NCI-H2171 treated with DMSO at 0.1 percent for 48 hours (cell line): Measurements from ENCODE around the gene CACFD1.
A peak's percentile ranks its signal among the peaks of the same experiment; 100 is the strongest.

Source experiments
- DNase-seq: peaks from one replicate; lab custom pipeline; 2025; lab: John Stamatoyannopoulos, UW

CACFD1 gene

GRCh38 chr9:133464638-133465037 lies 4.9 kb downstream of the CACFD1 start:
- peak; percentile 48 for DNase-seq

GRCh38 chr9:133465984-133466383 lies 6.2 kb downstream of the CACFD1 start:
- DNase-seq = no peak

- no peak for DNase-seq
Measured at GRCh38 chr9:133467101-133467500, 7.3 kb downstream of the CACFD1 start.

- no peak for DNase-seq
Measured at GRCh38 chr9:133468374-133468773, 8.6 kb downstream of the CACFD1 start.

- no peak for DNase-seq
Measured at GRCh38 chr9:133468777-133469421, 9.1 kb downstream of the CACFD1 start.

GRCh38 chr9:133470427-133470924 lies 10.7 kb downstream of the CACFD1 start:
- DNase-seq = no peak

GRCh38 chr9:133470988-133471387 lies 11.2 kb downstream of the CACFD1 start:
- no peak for DNase-seq

GRCh38 chr9:133471551-133472276 lies 11.9 kb downstream of the CACFD1 start:
- DNase-seq = no peak

GRCh38 chr9:133472277-133472645 lies 12.5 kb downstream of the CACFD1 start:
- no peak for DNase-seq

- no peak for DNase-seq
Measured at GRCh38 chr9:133472753-133473378, 13.1 kb downstream of the CACFD1 start.

- no peak for DNase-seq
Measured at GRCh38 chr9:133473743-133474142, 14.0 kb downstream of the CACFD1 start.

GRCh38 chr9:133474215-133474614 lies 14.4 kb downstream of the CACFD1 start:
- DNase-seq = no peak

GRCh38 chr9:133474853-133475252 lies 15.1 kb downstream of the CACFD1 start:
- DNase-seq = no peak

- DNase-seq = no peak
Measured at GRCh38 chr9:133475292-133476012, 15.7 kb downstream of the CACFD1 start.

GRCh38 chr9:133476036-133476931 lies 16.5 kb downstream of the CACFD1 start:
- DNase-seq = no peak

- DNase-seq = no peak
Measured at GRCh38 chr9:133476941-133477340, 17.2 kb downstream of the CACFD1 start.

- no peak for DNase-seq
Measured at GRCh38 chr9:133477461-133477860, 17.7 kb downstream of the CACFD1 start.

- DNase-seq = no peak
Measured at GRCh38 chr9:133477992-133478850, 18.4 kb downstream of the CACFD1 start.

GRCh38 chr9:133478851-133479711 lies 19.3 kb downstream of the CACFD1 start, which contains the start of gene SLC2A6:
TSS of gene SLC2A6 (minus strand) at chr9:133479099. CDS start at chr9:133479059, 40 bp downstream.
- DNase-seq = peak; percentile 92
